ENCODE data around the gene THEM5. TPM values are rescaled to one million over a fixed set of nuclear protein-coding genes. Genes with fewer than 3 reads are reported as not detected.
"Not testable (repeated sequence)": the region's sequence is repeated elsewhere in the genome, so short reads cannot be mapped to it uniquely, and the experiment has no call there.

THEM5 gene, protein sequence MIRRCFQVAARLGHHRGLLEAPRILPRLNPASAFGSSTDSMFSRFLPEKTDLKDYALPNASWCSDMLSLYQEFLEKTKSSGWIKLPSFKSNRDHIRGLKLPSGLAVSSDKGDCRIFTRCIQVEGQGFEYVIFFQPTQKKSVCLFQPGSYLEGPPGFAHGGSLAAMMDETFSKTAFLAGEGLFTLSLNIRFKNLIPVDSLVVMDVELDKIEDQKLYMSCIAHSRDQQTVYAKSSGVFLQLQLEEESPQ
- 1 to 10 TPM; 1.5 to 1.7 TPM for polyA plus RNA-seq

DNA sequence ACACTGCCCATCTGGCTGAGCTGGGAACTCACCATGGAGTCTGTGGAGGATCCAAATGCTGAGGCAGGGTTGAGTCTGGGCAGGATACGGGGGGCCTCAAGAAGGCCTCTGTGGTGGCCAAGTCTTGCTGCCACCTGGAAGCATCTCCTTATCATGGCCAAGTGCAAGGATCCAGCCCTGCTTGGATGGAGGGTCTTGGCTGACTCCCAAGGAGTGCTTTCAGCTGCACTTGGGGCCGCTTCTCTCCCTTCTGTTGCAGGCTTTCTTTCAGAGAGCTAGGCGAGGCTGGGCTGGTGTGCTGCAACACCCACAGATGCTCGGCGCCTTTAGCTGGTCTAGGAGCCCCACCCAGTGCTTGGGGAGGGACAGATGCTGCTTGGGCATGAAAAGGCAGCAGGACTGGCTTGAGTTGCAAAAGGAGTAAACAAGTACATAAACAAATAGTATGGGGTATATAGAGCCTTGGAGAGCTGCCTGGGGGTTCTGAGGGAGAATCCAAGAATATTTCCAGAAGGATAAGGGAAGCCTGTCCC is at the start of gene THEM5:
Gene THEM5 (minus strand): TSS at position 302 of the 533 bp plus-strand sequence. CDS start 147 bp downstream, at position 155.
- no peaks in the 10 kb centered on the region for H3K36me3 ChIP-seq (ENCODE audit: control insufficient read depth in 2 of 2, insufficient read depth in 2 of 2, low read length in 1 of 2)
- peaks cover 6 to 8% of the 10 kb centered on the region in 2 donors for H3K4me1 ChIP-seq (ENCODE audit: control insufficient read depth in 2 of 2, insufficient read depth in 2 of 2, low read length in 1 of 2)
- H3K27me3 ChIP-seq (ENCODE audit: control insufficient read depth in 1 of 2, insufficient read depth in 2 of 2, low read length in 2 of 2), result no peaks in the 10 kb centered on the region
- no peak within 1 kb of the TSS for H3K4me3 ChIP-seq (ENCODE audit: low read depth in 1 of 2, low read length in 2 of 2)
- peak within 1 kb of the TSS in 1 of 2 donors; percentile 2 for H3K27ac ChIP-seq (ENCODE audit: low read depth in 2 of 2, low read length in 1 of 2)
- 48 to 58% methylated on average over 5 of the region's 5 CpGs for WGBS, 2 donors
- peaks cover 0 to 2% of the 10 kb centered on the region in 2 donors for H3K9me3 ChIP-seq (ENCODE audit: control insufficient read depth in 2 of 2, insufficient read depth in 1 of 2, low read depth in 1 of 2, low read length in 1 of 2)

DNA sequence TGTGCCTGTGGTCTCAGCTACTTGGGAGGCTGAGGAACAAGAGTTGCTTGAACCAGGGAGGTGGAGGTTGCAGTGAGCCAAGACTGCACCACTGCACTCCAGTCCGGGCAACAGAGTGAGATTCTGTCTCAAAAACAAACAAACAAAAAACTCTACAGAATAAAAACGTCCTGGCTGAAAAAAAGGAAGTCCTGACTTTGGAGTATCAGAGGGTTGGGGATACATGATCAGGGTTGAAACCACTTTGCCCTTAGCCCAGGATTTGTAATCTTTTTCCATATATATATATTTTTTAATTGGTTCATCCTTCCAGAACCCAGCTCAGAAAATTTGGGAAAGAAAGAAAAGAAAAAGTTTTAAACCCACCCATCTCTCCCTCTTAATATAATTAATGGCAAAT is 49.3 kb upstream of the THEM5 start:
- Histone ChIP-seq H3K4me3 (ENCODE audit: low read depth in 1 of 2, low read length in 2 of 2) (no peak overlapping the region), H3K27me3 (ENCODE audit: control insufficient read depth in 1 of 2, insufficient read depth in 2 of 2, low read length in 2 of 2) (no peaks in the 10 kb centered on the region), H3K36me3 (ENCODE audit: control insufficient read depth in 2 of 2, insufficient read depth in 2 of 2, low read length in 1 of 2) (no peaks in the 10 kb centered on the region), H3K9me3 (ENCODE audit: control insufficient read depth in 2 of 2, insufficient read depth in 1 of 2, low read depth in 1 of 2, low read length in 1 of 2) (peaks cover 0 to 9% of the 10 kb centered on the region in 2 donors), H3K27ac (ENCODE audit: low read depth in 2 of 2, low read length in 1 of 2) (no peak overlapping the region), H3K4me1 (ENCODE audit: control insufficient read depth in 2 of 2, insufficient read depth in 2 of 2, low read length in 1 of 2) (peaks cover 3 to 7% of the 10 kb centered on the region in 2 donors)
- 70 to 78% methylated on average over 2 of the region's 2 CpGs for WGBS, 2 donors

DNA sequence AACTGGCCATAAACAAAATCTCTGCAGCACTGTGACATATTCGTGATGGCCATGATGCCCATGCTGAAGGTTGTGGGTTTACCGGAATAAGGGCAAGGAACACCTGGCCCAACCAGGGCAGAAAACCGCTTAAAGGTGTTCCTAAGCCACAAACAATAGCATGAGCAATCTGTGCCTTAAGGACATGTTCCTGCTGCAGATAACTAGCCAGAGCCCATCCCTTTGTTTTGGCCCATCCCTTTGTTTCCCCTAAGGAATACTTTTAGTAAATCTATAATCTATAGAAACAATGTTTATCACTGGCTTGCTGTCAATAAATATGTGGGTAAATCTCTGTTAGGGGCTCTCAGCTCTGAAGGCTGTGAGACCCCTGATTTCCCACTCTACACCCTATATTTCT is 47.3 kb upstream of the THEM5 start:
- WGBS, 2 donors, result 92 to 93% methylated on average over 3 of the region's 3 CpGs
- not testable (repeated sequence) for H3K4me1 ChIP-seq (ENCODE audit: control insufficient read depth in 2 of 2, insufficient read depth in 2 of 2, low read length in 1 of 2); H3K4me3 ChIP-seq (ENCODE audit: low read depth in 1 of 2, low read length in 2 of 2); H3K36me3 ChIP-seq (ENCODE audit: control insufficient read depth in 2 of 2, insufficient read depth in 2 of 2, low read length in 1 of 2); H3K27me3 ChIP-seq (ENCODE audit: control insufficient read depth in 1 of 2, insufficient read depth in 2 of 2, low read length in 2 of 2); H3K9me3 ChIP-seq (ENCODE audit: control insufficient read depth in 2 of 2, insufficient read depth in 1 of 2, low read depth in 1 of 2, low read length in 1 of 2); H3K27ac ChIP-seq (ENCODE audit: low read depth in 2 of 2, low read length in 1 of 2)

DNA sequence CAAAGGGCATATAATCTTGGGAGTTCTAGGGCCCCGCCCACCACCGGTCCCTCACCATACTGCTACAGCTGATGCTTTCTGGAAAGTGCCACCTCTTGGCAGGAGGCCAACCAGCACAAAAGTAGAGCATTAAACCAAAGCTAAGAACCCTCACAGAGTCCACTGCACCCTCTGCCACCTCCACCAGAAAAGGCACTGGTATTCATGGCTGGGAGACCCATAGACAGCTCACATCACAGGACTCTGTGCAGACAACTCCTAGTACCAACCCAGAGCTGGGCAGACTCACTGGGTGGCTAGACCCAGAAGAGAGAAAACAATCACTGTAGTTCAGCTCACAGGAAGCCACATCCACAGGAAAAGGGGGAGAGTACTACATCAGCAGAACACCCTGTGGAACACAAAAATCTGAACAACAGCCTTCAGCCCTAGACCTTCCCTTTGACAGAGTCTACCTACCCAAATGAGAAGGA is 45.0 kb upstream of the THEM5 start:
- Histone ChIP-seq H3K27ac (ENCODE audit: low read depth in 2 of 2, low read length in 1 of 2) (peak overlapping the region in 1 of 2 donors; percentile 13), H3K36me3 (ENCODE audit: control insufficient read depth in 2 of 2, insufficient read depth in 2 of 2, low read length in 1 of 2) (no peaks in the 10 kb centered on the region), H3K9me3 (ENCODE audit: control insufficient read depth in 2 of 2, insufficient read depth in 1 of 2, low read depth in 1 of 2, low read length in 1 of 2) (no peaks in the 10 kb centered on the region), H3K4me1 (ENCODE audit: control insufficient read depth in 2 of 2, insufficient read depth in 2 of 2, low read length in 1 of 2) (peaks cover 0 to 7% of the 10 kb centered on the region in 2 donors), H3K4me3 (ENCODE audit: low read depth in 1 of 2, low read length in 2 of 2) (no peak overlapping the region), H3K27me3 (ENCODE audit: control insufficient read depth in 1 of 2, insufficient read depth in 2 of 2, low read length in 2 of 2) (no peaks in the 10 kb centered on the region)
- WGBS, 2 donors, result 54 to 61% methylated on average over 2 of the region's 2 CpGs

DNA sequence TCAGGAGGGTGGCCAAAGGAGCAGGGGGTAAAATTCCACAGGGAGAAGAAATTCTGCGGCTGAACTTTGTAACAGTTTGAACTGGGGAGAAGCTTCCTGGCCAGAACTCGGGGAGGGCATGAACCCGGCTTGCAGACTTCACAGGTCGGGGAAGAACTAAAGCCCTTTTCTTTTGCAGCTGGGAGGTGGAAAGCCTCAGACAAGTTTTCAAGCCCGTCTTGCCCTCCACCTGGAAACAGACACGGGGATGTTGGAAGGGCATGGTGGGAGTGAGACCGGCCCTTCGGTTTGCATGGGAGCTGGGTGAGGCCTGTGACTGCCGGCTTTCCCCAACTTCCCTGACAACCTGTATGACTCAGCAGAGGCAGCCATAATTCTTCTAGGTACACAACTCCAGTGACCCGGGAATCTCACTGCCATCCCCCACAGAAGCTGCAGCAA is 44.5 kb upstream of the THEM5 start:
- H3K27ac ChIP-seq (ENCODE audit: low read depth in 2 of 2, low read length in 1 of 2), result peak overlapping the region in 1 of 2 donors; percentile 13
- 70 to 86% methylated on average over 10 of the region's 10 CpGs for WGBS, 2 donors
- no peaks in the 10 kb centered on the region for H3K9me3 ChIP-seq (ENCODE audit: control insufficient read depth in 2 of 2, insufficient read depth in 1 of 2, low read depth in 1 of 2, low read length in 1 of 2)
- no peak overlapping the region for H3K4me3 ChIP-seq (ENCODE audit: low read depth in 1 of 2, low read length in 2 of 2)
- peaks cover 0 to 7% of the 10 kb centered on the region in 2 donors for H3K4me1 ChIP-seq (ENCODE audit: control insufficient read depth in 2 of 2, insufficient read depth in 2 of 2, low read length in 1 of 2)
- no peaks in the 10 kb centered on the region for H3K27me3 ChIP-seq (ENCODE audit: control insufficient read depth in 1 of 2, insufficient read depth in 2 of 2, low read length in 2 of 2)
- H3K36me3 ChIP-seq (ENCODE audit: control insufficient read depth in 2 of 2, insufficient read depth in 2 of 2, low read length in 1 of 2), result peaks cover 0 to 2% of the 10 kb centered on the region in 2 donors

DNA sequence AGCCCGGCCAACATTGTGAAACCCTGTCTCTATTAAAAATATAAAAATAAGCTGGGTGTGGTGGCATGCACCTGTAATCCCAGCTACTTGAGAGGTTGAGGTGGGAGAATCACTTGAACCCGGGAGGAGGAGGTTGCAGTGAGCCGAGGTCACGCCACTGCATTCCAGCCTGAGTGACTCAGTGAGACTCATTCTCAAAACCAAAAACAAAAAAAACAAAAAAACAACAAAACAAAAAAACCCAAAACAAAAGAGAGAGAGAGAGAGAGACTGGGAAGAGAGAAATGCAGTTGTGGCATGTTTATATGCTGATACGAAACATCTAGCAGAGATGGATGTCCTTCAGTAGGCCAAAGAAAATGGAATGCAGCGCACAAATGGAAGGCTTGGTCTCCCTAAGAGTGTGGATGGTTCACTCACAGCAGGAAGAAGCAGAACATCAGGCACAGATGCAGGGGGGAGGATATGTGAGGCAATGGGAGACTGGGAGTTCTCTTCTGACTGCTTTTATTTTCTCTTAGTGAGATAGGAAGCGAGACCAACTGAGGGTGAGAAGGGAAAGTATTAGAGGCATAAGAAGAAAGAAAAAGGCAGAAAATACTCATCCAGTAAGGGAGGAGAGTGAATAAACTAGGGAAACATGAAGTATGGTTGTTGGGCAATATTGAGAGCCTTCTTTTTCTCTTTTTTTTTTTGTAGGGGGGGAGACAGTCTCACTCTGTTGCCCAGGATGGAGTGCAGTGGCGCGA is 39.8 kb upstream of the THEM5 start:
- 84 to 88% methylated on average over 9 of the region's 9 CpGs for WGBS, 2 donors
- H3K4me3 ChIP-seq (ENCODE audit: low read depth in 1 of 2, low read length in 2 of 2), result no peak overlapping the region

DNA sequence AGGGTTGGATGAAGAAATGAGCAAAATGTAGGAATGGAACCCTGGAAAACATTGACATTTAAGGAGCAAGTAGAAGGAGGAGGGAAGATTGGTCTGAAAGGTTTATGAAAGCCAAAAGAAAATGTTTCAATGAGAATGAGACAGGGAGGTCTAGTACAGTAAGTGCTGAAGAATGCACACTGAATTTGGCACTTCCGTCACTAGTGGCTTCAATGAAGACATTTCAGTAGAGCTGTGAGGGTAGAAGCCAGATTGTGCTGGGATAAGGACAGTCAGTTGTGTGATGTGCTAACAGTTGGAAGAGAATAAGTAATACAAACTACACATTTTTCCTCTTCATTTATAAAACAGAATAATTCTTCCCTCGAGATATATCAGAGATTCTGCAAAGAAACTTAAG is 38.7 kb upstream of the THEM5 start:
- Histone ChIP-seq H3K4me3 (ENCODE audit: low read depth in 1 of 2, low read length in 2 of 2) (no peak overlapping the region), H3K27ac (ENCODE audit: low read depth in 2 of 2, low read length in 1 of 2) (no peak overlapping the region), H3K9me3 (ENCODE audit: control insufficient read depth in 2 of 2, insufficient read depth in 1 of 2, low read depth in 1 of 2, low read length in 1 of 2) (no peaks in the 10 kb centered on the region), H3K4me1 (ENCODE audit: control insufficient read depth in 2 of 2, insufficient read depth in 2 of 2, low read length in 1 of 2) (no peaks in the 10 kb centered on the region), H3K36me3 (ENCODE audit: control insufficient read depth in 2 of 2, insufficient read depth in 2 of 2, low read length in 1 of 2) (peaks cover 0 to 6% of the 10 kb centered on the region in 2 donors), H3K27me3 (ENCODE audit: control insufficient read depth in 1 of 2, insufficient read depth in 2 of 2, low read length in 2 of 2) (no peaks in the 10 kb centered on the region)
- whole genome bisulfite sequencing, 2 donors, result 92 to 95% methylated on average over 2 of the region's 2 CpGs

More for the DNA sequence above, 39.8 kb upstream of the THEM5 start:
- Histone ChIP-seq H3K4me1 (ENCODE audit: control insufficient read depth in 2 of 2, insufficient read depth in 2 of 2, low read length in 1 of 2) (peaks cover 0 to 4% of the 10 kb centered on the region in 2 donors), H3K27ac (ENCODE audit: low read depth in 2 of 2, low read length in 1 of 2) (no peak overlapping the region), H3K27me3 (ENCODE audit: control insufficient read depth in 1 of 2, insufficient read depth in 2 of 2, low read length in 2 of 2) (no peaks in the 10 kb centered on the region), H3K9me3 (ENCODE audit: control insufficient read depth in 2 of 2, insufficient read depth in 1 of 2, low read depth in 1 of 2, low read length in 1 of 2) (no peaks in the 10 kb centered on the region), H3K36me3 (ENCODE audit: control insufficient read depth in 2 of 2, insufficient read depth in 2 of 2, low read length in 1 of 2) (peaks cover 0 to 6% of the 10 kb centered on the region in 2 donors)

DNA sequence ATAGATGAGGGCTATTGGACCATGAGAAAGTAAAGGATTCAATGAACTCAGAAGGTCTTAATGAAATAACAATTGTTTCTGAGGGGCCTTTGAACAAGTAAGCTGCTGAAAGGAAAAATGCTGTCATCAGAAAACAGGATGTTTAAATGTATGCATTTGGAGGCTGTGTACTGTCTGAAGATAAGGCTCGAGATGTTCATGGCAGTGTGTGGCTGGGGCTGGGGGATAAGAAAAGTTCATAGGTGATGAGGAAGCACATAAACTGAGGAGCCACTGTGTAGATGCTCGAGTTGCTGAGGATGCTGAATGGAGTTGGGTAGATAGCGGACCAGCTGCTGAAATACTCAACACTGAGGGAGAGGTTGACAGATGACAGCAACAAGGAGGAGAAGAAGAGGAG is 38.0 kb upstream of the THEM5 start:
- 79 to 83% methylated on average over 3 of the region's 3 CpGs for WGBS, 2 donors

DNA sequence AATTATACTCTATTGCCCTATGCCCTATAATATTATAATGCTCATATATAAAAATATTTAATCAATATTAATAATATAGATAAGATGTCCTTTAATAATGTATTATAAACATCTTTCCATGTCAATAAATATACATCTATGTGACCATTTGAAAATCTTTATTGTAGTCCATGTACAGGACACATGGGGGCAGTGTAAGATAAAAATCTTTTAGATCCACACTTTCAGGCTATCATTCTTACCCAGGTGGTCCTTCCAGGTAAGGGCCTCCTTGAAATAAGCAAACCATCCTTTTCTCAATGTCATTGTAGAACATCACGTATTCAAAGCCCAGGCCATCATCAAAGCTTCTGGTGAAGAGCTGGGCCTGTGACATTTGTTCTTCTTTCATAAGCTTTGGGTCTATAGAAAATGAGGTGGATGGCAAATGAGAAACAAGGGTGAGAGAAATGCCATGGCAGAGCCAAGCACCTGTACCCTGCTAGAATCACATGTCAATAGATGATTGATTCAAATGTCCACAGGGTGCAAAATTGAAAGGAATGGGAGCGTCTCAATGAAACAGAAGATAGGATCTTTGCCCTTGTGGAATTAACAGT is 35.6 kb upstream of the THEM5 start:
- Histone ChIP-seq H3K9me3 (ENCODE audit: control insufficient read depth in 2 of 2, insufficient read depth in 1 of 2, low read depth in 1 of 2, low read length in 1 of 2) (no peaks in the 10 kb centered on the region), H3K36me3 (ENCODE audit: control insufficient read depth in 2 of 2, insufficient read depth in 2 of 2, low read length in 1 of 2) (peaks cover 0 to 6% of the 10 kb centered on the region in 2 donors), H3K27ac (ENCODE audit: low read depth in 2 of 2, low read length in 1 of 2) (no peak overlapping the region), H3K27me3 (ENCODE audit: control insufficient read depth in 1 of 2, insufficient read depth in 2 of 2, low read length in 2 of 2) (no peaks in the 10 kb centered on the region), H3K4me1 (ENCODE audit: control insufficient read depth in 2 of 2, insufficient read depth in 2 of 2, low read length in 1 of 2) (no peaks in the 10 kb centered on the region), H3K4me3 (ENCODE audit: low read depth in 1 of 2, low read length in 2 of 2) (no peak overlapping the region)
- 86 to 93% methylated on average over 2 of the region's 2 CpGs for WGBS, 2 donors

More for the DNA sequence above, 38.0 kb upstream of the THEM5 start:
- H3K36me3 ChIP-seq (ENCODE audit: control insufficient read depth in 2 of 2, insufficient read depth in 2 of 2, low read length in 1 of 2), result peaks cover 0 to 6% of the 10 kb centered on the region in 2 donors
- no peaks in the 10 kb centered on the region for H3K4me1 ChIP-seq (ENCODE audit: control insufficient read depth in 2 of 2, insufficient read depth in 2 of 2, low read length in 1 of 2)
- no peak overlapping the region for H3K4me3 ChIP-seq (ENCODE audit: low read depth in 1 of 2, low read length in 2 of 2)
- H3K9me3 ChIP-seq (ENCODE audit: control insufficient read depth in 2 of 2, insufficient read depth in 1 of 2, low read depth in 1 of 2, low read length in 1 of 2), result no peaks in the 10 kb centered on the region
- no peak overlapping the region for H3K27ac ChIP-seq (ENCODE audit: low read depth in 2 of 2, low read length in 1 of 2)
- H3K27me3 ChIP-seq (ENCODE audit: control insufficient read depth in 1 of 2, insufficient read depth in 2 of 2, low read length in 2 of 2), result no peaks in the 10 kb centered on the region

All from esophagus (tissue), 2 donors.